CD1c-positive myeloid dendritic cell (primary cell): Measurements from ENCODE around the gene UPK3A.
A peak's percentile ranks its signal among the peaks of the same experiment; 100 is the strongest.
"Not testable (repeated sequence)": the region's sequence is repeated elsewhere in the genome, so short reads cannot be mapped to it uniquely, and the experiment has no call there.

Experiments used
- DNase-seq: peaks from one replicate; pipeline ENCODE4 v3.0.0-alpha.2; 2016; ENCODE audit errors: extremely low spot score

UPK3A gene

DNA sequence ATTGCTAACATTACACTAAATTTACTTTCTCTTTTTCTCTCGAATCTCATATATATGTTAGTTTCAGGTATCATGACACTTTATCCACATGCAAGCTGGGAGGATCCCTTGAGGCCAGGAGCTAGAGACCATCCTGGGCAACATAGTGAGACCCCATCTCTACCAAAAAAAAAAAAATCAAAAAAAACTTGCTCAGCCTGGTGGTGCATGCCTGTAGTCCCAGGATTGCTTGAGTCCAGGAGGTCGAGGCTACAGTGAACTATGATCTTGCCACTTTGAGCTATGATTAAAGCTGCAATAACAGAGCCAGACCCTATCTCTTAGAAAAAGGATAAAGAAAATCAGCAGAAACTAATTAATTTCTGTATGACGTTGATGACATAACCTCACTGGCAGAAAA lies 3.7 kb upstream of the UPK3A start:
- no peak for DNase-seq

- peak; percentile 22 for DNase-seq
These were observed 712 bp downstream of the UPK3A start for GRCh38 chr22:45285263-45286058.

- DNase-seq: no peak
These were observed 2.3 kb downstream of the UPK3A start for GRCh38 chr22:45286854-45287551.

DNA sequence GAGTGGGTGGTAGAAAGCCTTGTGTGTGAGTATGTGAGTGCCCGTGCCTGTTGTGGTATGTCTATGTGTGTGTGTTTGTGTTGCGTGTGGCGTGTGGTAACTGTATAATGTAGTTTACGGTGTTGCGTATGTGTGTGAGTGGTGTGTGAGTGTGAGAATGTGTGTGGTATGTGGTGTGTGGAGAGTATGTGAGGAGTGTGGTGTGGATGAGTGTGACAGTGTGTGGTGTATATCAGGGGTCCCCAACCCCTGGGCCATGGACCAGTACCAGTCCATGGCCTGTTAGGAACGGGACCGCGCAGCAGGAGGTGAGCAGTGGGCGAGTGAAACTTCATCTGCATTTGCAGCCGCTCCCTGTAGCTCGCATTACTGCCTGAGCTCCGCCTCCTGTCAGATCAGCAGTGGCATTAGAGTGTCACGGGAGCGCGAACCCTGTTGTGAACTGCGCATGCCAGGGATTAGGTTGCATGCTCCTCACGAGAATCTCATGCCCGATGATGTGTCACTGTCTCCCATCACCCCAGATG lies 5.7 kb downstream of the UPK3A start:
- DNase-seq: peak; percentile 29

GRCh38 chr22:45291061-45291930 lies 6.5 kb downstream of the UPK3A start:
- no peak for DNase-seq

- peak; percentile 62 for DNase-seq
These were observed 7.2 kb downstream of the UPK3A start for GRCh38 chr22:45291931-45292290.

GRCh38 chr22:45292731-45293442 lies 8.1 kb downstream of the UPK3A start:
- peak; percentile 45 for DNase-seq

DNA sequence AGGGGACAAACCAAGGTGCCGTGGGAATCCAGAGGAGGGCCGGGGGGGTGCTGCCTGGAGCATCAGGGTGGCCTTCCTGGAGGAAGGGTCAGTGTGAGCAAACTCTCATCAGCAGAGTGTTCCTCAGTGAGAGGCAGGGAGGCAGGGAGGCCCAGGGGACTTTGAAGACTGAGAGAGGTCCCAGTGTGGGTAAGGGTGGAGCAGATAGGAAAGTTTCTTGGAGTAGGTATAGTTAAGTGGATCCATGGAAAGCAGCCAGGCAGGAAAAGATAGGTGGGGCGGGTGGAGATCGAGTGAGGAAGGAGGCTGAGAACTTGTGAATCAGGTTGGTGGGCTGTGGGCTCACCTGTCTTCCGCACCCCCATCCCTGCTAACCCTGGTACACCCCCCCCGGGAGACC lies 9.3 kb downstream of the UPK3A start:
- no peak for DNase-seq

GRCh38 chr22:45295004-45295403 lies 10.3 kb downstream of the UPK3A start:
- DNase-seq: not testable (repeated sequence)

DNA sequence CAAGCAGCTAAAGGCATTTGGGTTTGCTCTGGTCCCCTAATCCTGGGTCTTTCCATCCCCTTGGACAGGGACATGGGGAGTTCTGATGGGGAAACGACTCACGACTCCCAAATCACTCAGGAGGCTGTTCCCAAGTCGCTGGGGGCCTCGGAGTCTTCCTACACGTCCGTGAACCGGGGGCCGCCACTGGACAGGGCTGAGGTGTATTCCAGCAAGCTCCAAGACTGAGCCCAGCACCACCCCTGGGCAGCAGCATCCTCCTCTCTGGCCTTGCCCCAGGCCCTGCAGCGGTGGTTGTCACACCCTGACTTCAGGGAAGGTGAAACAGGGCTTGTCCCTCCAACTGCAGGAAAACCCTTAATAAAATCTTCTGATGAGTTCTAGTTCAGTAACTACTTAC lies 10.7 kb downstream of the UPK3A start:
- no peak for DNase-seq

GRCh38 chr22:45296628-45297297 lies 12.0 kb downstream of the UPK3A start:
- DNase-seq: peak; percentile 36

- DNase-seq: no peak
These were observed 14.3 kb downstream of the UPK3A start for GRCh38 chr22:45298934-45299505.

DNA sequence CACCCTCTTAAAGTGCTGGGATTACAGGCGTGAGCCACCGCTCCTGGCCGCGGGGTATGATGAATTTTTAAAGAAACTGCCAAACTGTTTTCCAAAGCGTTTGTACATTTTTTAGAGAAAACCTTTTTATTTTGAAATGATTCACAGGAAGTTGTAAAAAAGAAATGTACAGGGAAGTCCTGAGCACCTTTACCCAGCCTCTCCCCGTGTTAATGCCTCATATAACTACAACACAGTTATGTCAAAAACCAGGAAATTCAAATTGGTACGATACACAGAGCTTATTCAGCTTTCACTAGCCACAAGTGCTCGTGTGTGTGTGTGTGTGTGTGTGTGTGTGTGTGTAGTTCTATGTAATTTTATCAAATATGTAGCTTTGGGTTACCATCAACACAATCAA lies 18.0 kb downstream of the UPK3A start:
- DNase-seq: peak; percentile 31

GRCh38 chr22:45303181-45303580 lies 18.4 kb downstream of the UPK3A start:
- no peak for DNase-seq

DNA sequence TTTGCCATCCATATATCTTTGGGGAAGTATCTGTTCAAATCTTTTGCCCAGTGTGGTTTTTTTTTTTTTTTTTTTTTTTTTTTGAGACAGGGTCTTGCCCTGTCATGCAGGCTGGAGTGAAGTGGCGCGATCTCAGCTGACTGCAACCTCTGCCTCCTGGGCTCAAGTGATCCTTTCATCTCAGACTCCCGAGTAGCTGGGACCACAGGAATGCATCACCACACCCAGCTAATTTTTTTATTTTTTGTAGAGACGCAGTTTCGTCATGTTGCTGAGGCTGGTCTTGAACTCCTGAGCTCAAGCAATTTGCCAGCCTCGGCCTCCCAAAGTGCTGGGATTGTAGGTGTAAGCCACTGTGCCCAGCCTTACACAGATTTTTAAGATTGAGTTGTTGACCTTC lies 20.2 kb downstream of the UPK3A start:
- DNase-seq: no peak

DNA sequence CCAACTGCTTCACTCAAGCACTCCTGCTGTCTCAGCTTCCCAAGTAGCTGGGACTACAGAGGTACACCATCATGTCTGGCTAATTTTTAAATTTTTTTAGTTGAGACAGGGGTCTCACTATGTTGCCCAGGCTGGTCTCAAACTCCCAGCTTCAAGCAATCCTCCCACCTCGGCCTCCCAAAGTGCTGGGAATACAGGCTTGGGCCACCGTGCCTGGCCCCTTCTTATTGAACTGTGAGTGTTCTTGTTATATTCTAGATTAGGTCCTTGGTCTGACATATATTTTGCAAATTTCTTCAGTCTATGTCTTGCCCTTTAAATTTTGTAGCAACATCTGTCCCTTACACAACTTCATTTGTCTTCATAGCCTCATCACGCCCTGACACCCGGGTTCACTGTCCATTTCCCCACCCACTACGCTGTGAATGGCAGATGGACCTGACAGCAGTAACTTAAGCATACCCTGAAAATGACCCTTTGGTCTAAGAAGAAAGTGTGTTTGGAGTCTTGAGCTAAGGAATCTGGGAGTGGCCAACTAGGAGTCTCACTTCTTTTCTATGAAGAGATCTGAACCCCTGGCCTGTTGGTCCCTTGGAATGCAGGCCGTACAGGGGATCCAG lies 20.8 kb downstream of the UPK3A start:
- DNase-seq: no peak

DNA sequence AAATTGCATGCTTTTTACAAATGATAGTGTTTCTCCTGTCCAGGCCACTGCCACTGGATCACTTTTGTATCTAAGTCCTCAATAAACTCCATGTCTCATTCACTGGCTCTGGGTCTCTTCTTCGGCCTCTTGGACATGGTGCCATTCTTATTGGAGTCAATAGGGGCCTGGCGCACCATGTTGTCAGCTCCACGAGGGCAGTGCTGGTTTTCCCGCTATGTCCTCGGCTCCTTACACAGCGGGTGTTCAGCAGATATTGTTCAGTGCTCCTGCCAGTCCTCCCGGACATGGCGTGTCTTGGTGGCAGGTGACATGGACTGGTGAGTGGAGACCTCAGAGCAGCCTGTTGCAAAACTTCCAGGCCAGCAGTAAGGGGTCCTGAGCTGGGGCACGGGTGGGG lies 21.4 kb downstream of the UPK3A start:
- DNase-seq: no peak

GRCh38 chr22:45308391-45308956 lies 23.7 kb downstream of the UPK3A start:
- peak; percentile 68 for DNase-seq

DNA sequence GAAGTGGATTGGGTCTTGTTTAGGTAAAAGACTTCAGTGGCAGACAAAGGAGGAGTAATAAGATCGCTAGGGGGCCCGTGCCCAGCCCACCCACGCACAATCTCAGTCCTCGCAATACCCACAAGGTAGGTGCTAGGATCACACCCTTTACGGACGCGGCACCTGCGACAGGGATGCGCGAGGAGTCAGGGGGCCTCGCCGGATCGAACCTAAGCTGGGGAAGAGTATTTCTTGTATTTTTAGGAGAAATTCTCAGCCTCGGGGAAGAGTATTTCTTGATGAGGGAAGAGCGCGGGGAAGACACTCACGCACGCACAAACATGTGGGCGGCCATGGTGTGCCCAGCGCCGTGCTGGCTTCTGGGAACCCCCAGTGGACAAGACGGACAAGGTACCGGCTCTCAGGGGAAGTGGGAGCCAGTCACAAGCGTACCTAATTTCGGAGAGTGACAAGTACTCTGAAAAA lies 24.2 kb downstream of the UPK3A start:
- DNase-seq: peak; percentile 58
